Astrocyte (in vitro differentiated cells and primary cell): ENCODE data around the gene HMCN1. TPM values are rescaled to one million over a fixed set of nuclear protein-coding genes. Genes with fewer than 3 reads are reported as not detected.
A peak's percentile ranks its signal among the peaks of the same experiment; 100 is the strongest.

Experiments
- DNase-seq: peaks from one replicate; pipeline ENCODE4 v3.0.0-alpha.2; 2010; ENCODE audit warnings: low read depth
- FAIRE-seq: peaks from 2 replicates; lab custom pipeline; 2011; peaks lifted over from hg19 to GRCh38; lab: Jason Lieb, UNC
- H2AFZ ChIP-seq: 2 replicates; pipeline ENCODE4 v1.6.0; 2012; ENCODE audit warnings: low read depth, low read length, inconsistent platforms
- H3K27ac ChIP-seq: 2 replicates; pipeline ENCODE4 v1.5.1; 2011; ENCODE audit warnings: low read depth, low read length, inconsistent platforms
- H3K27me3 ChIP-seq: 2 replicates; pipeline ENCODE4 v1.6.0; 2011; ENCODE audit warnings: low read length, inconsistent platforms; ENCODE audit not compliant: insufficient read depth
- H3K36me3 ChIP-seq: 2 replicates; pipeline ENCODE4 v1.5.1; 2011; ENCODE audit warnings: low read length, inconsistent platforms; ENCODE audit not compliant: insufficient read depth
- H3K4me1 ChIP-seq: 2 replicates; pipeline ENCODE4 v1.5.1; 2011; ENCODE audit warnings: low read length, inconsistent platforms; ENCODE audit not compliant: insufficient read depth
- H3K4me2 ChIP-seq: 2 replicates; pipeline ENCODE4 v1.6.0; 2012; ENCODE audit warnings: low read length, inconsistent platforms
- H3K4me3 ChIP-seq: 2 replicates; pipeline ENCODE4 v1.5.1; 2011; ENCODE audit warnings: low read depth, mild to moderate bottlenecking, low read length, inconsistent platforms; ENCODE audit not compliant: insufficient read depth
- H3K79me2 ChIP-seq: 2 replicates; pipeline ENCODE4 v1.6.0; 2012; ENCODE audit warnings: mild to moderate bottlenecking, low read length, inconsistent platforms; ENCODE audit not compliant: insufficient read depth
- H3K9ac ChIP-seq: 2 replicates; pipeline ENCODE4 v1.6.0; 2012; ENCODE audit warnings: mild to moderate bottlenecking, low read length, inconsistent platforms
- H3K9me3 ChIP-seq: 2 replicates; pipeline ENCODE4 v1.5.1; 2012; ENCODE audit warnings: low read depth, mild to moderate bottlenecking, low read length, inconsistent platforms; ENCODE audit not compliant: insufficient read depth
- H4K20me1 ChIP-seq: 2 replicates; pipeline ENCODE4 v1.6.0; 2012; ENCODE audit warnings: low read length, inconsistent platforms; ENCODE audit not compliant: insufficient read depth
- H3K27ac Mint-ChIP-seq: one replicate; pipeline ENCODE4 v1.8.0; 2021; ENCODE audit warnings: mild to moderate bottlenecking, mixed read lengths; ENCODE audit not compliant: unreplicated experiment
- H3K27me3 Mint-ChIP-seq: one replicate; pipeline ENCODE4 v1.8.0; 2021; ENCODE audit warnings: low read depth, mixed read lengths; ENCODE audit not compliant: unreplicated experiment
- H3K36me3 Mint-ChIP-seq: one replicate; pipeline ENCODE4 v1.8.0; 2021; ENCODE audit warnings: low read depth, mixed read lengths; ENCODE audit not compliant: unreplicated experiment
- H3K4me1 Mint-ChIP-seq: one replicate; pipeline ENCODE4 v1.8.0; 2021; ENCODE audit warnings: low read depth, mixed read lengths; ENCODE audit not compliant: unreplicated experiment
- H3K4me3 Mint-ChIP-seq: one replicate; pipeline ENCODE4 v1.8.0; 2021; ENCODE audit warnings: mild to moderate bottlenecking, moderate library complexity, mixed read lengths; ENCODE audit not compliant: unreplicated experiment
- H3K9me3 Mint-ChIP-seq: one replicate; pipeline ENCODE4 v1.8.0; 2021; ENCODE audit warnings: mild to moderate bottlenecking, mixed read lengths; ENCODE audit not compliant: unreplicated experiment
- EZH2 ChIP-seq: IDR thresholded peaks from 2 replicates; pipeline ENCODE4 v1.6.1; 2012; ENCODE audit warnings: mild to moderate bottlenecking, low read length, inconsistent platforms; ENCODE audit not compliant: insufficient read depth
- total RNA-seq: library from RNA; stranded (reverse); gene quantifications from 2 replicates; pipeline ENCODE4 v1.2.1, GENCODE V29; 2021
- TF ChIP-seq, protein P1 (sequence below): IDR thresholded peaks from 2 replicates; pipeline ENCODE4 v1.5.1; 2011; ENCODE audit warnings: low read depth, mild to moderate bottlenecking, inconsistent platforms, low read length, moderate library complexity; ENCODE audit not compliant: insufficient read depth

Gene HMCN1
- total RNA-seq, 1 donor from 2014 or later = 19.7 TPM

DNA sequence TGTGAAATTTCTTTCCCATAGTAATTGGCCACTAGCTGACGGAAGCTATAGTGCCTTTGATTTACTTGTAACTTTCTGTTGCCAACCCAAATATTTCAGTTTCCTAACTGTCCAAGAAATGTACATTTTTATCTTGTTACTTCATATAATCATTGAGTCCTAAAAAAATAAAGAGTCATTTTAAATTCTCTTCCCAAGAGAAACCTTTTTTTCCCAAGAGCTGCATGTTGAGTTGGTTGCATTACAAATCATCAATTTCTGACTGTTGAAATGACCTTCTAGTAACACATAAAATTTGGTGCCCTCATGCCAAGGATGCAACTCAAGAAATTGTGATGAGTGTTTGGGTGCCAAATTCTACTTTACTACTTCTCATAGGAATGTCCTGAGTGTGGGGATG is 61.0 kb downstream of the HMCN1 start:
- FAIRE-seq (no peak), DNase-seq (peak; percentile 55)
- Histone ChIP-seq H3K4me2 (no peak overlapping the region), H3K27ac (no peak overlapping the region), H3K9me3 (no peaks in the 10 kb centered on the region), H3K27me3 (no peaks in the 10 kb centered on the region), H2AFZ (no peak overlapping the region), H3K9ac (no peak overlapping the region), H4K20me1 (no peaks in the 10 kb centered on the region), H3K79me2 (no peaks in the 10 kb centered on the region), H3K4me1 (no peaks in the 10 kb centered on the region), H3K36me3 (no peaks in the 10 kb centered on the region), H3K4me3 (no peak overlapping the region)
- Mint-ChIP-seq H3K36me3 (no peaks in the 10 kb centered on the region), H3K4me1 (peaks cover 2% of the 10 kb centered on the region), H3K27ac (no peak overlapping the region), H3K27me3 (no peaks in the 10 kb centered on the region), H3K9me3 (peaks cover 17% of the 10 kb centered on the region), H3K4me3 (no peak overlapping the region)
- TF ChIP-seq, protein P1, sequence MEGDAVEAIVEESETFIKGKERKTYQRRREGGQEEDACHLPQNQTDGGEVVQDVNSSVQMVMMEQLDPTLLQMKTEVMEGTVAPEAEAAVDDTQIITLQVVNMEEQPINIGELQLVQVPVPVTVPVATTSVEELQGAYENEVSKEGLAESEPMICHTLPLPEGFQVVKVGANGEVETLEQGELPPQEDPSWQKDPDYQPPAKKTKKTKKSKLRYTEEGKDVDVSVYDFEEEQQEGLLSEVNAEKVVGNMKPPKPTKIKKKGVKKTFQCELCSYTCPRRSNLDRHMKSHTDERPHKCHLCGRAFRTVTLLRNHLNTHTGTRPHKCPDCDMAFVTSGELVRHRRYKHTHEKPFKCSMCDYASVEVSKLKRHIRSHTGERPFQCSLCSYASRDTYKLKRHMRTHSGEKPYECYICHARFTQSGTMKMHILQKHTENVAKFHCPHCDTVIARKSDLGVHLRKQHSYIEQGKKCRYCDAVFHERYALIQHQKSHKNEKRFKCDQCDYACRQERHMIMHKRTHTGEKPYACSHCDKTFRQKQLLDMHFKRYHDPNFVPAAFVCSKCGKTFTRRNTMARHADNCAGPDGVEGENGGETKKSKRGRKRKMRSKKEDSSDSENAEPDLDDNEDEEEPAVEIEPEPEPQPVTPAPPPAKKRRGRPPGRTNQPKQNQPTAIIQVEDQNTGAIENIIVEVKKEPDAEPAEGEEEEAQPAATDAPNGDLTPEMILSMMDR = no peak
- TF ChIP-seq EZH2 = no peak

DNA sequence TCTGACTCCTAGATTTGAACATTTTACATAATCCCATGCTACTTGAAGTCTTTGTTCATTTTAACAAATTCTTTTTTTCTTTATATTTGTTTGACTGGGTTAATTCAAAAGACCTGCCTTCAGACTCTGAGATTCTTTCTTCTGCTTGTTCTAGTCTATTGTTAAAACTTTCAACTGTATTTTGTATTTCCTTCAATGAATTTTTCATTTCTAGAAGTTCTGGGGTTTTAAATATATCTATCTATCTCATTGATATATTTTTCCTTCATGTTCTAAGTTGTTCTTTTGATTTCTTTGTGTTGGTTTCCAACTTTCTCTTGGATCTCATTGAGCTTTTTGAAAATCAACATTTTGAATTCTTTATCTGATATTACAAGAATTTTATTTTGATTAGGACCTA is 64.3 kb downstream of the HMCN1 start:
- Histone ChIP-seq H3K4me1 (no peaks in the 10 kb centered on the region), H3K9me3 (no peaks in the 10 kb centered on the region), H3K27ac (no peak overlapping the region), H3K4me3 (no peak overlapping the region), H3K79me2 (no peaks in the 10 kb centered on the region), H3K27me3 (no peaks in the 10 kb centered on the region), H3K4me2 (no peak overlapping the region), H3K9ac (no peak overlapping the region), H4K20me1 (no peaks in the 10 kb centered on the region), H3K36me3 (no peaks in the 10 kb centered on the region), H2AFZ (no peak overlapping the region)
- no peak overlapping the region for H3K4me3 Mint-ChIP-seq
- no peaks in the 10 kb centered on the region for H3K4me1 Mint-ChIP-seq
- no peak overlapping the region for H3K27ac Mint-ChIP-seq
- peaks cover 19% of the 10 kb centered on the region for H3K9me3 Mint-ChIP-seq
- DNase-seq = no peak
- no peak for FAIRE-seq
- TF ChIP-seq EZH2 = no peak
- TF ChIP-seq, protein P1 = no peak
- H3K36me3 Mint-ChIP-seq = no peaks in the 10 kb centered on the region
- H3K27me3 Mint-ChIP-seq = no peaks in the 10 kb centered on the region

DNA sequence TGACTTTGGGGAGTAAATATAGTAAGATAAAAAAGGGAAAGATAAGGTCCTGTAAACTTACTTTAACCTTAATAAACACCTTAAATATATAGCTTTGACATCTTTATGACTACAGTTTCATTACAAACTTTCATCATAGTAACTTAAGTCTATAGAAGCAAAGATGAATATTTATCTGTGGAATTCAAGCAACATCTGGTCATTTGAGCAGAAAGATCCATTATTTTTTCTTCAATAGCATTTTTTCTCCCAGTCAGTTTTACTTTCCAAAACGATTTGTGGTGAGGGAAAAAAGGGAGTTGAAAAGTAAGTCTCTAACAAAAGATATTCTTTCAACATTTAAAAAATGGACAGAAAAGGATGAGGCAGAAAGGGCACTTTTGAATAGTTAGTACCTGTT is 69.0 kb downstream of the HMCN1 start:
- peaks cover 6% of the 10 kb centered on the region for H3K4me1 Mint-ChIP-seq
- Histone ChIP-seq H3K36me3 (no peaks in the 10 kb centered on the region), H3K4me2 (no peak overlapping the region)

More for the DNA sequence above, 69.0 kb downstream of the HMCN1 start:
- Mint-ChIP-seq H3K4me3 (no peak overlapping the region), H3K27me3 (no peaks in the 10 kb centered on the region), H3K27ac (no peak overlapping the region), H3K36me3 (no peaks in the 10 kb centered on the region), H3K9me3 (peaks cover 13% of the 10 kb centered on the region)
- Histone ChIP-seq H3K4me1 (no peaks in the 10 kb centered on the region), H3K9ac (no peak overlapping the region), H3K79me2 (no peaks in the 10 kb centered on the region), H3K27ac (no peak overlapping the region), H3K9me3 (no peaks in the 10 kb centered on the region), H4K20me1 (no peaks in the 10 kb centered on the region), H2AFZ (no peak overlapping the region), H3K4me3 (no peak overlapping the region), H3K27me3 (no peaks in the 10 kb centered on the region)
- no peak for TF ChIP-seq EZH2
- TF ChIP-seq, protein P1 = no peak
- no peak for FAIRE-seq
- DNase-seq = no peak
